Eye (tissue), 1 donor: ENCODE data around the gene RNF166.
A peak's percentile ranks its signal among the peaks of the same experiment; 100 is the strongest.

ENCODE experiments used
- DNase-seq: peaks from one replicate; pipeline ENCODE4 v3.0.0-alpha.2; 2015

The RNF166 gene

GRCh38 chr16:88739139-88739976 is 33.1 kb upstream of the RNF166 start:
- no peak for DNase-seq

- no peak for DNase-seq
Observed at GRCh38 chr16:88738151-88739084, 32.2 kb upstream of the RNF166 start.

- peak; percentile 79 for DNase-seq
Observed at GRCh38 chr16:88737298-88738150, 31.3 kb upstream of the RNF166 start.

- DNase-seq, result no peak
Observed at GRCh38 chr16:88736496-88736895, 30.3 kb upstream of the RNF166 start.

GRCh38 chr16:88736088-88736487 is 29.9 kb upstream of the RNF166 start:
- no peak for DNase-seq

- no peak for DNase-seq
Observed at GRCh38 chr16:88735616-88736015, 29.4 kb upstream of the RNF166 start.

- DNase-seq, result no peak
Observed at GRCh38 chr16:88735121-88735520, 28.9 kb upstream of the RNF166 start.

GRCh38 chr16:88734361-88734728 is 28.1 kb upstream of the RNF166 start:
- DNase-seq, result no peak

- no peak for DNase-seq
Observed at GRCh38 chr16:88733630-88734360, 27.6 kb upstream of the RNF166 start.

GRCh38 chr16:88732961-88733294 is 26.7 kb upstream of the RNF166 start:
- DNase-seq, result no peak

GRCh38 chr16:88732172-88732960 is 26.2 kb upstream of the RNF166 start:
- DNase-seq, result no peak

- DNase-seq, result no peak
Observed at GRCh38 chr16:88731699-88732098, 25.5 kb upstream of the RNF166 start.

GRCh38 chr16:88730632-88731607 is 24.7 kb upstream of the RNF166 start:
- peak; percentile 67 for DNase-seq

- DNase-seq, result peak; percentile 80
Observed at GRCh38 chr16:88727871-88728270, 21.7 kb upstream of the RNF166 start.

- DNase-seq, result no peak
Observed at GRCh38 chr16:88726981-88727380, 20.8 kb upstream of the RNF166 start.

GRCh38 chr16:88726408-88726749 is 20.2 kb upstream of the RNF166 start:
- no peak for DNase-seq

GRCh38 chr16:88725609-88726407 is 19.6 kb upstream of the RNF166 start:
- DNase-seq, result no peak

- DNase-seq, result no peak
Observed at GRCh38 chr16:88724855-88725555, 18.8 kb upstream of the RNF166 start.

- DNase-seq, result no peak
Observed at GRCh38 chr16:88723911-88724310, 17.7 kb upstream of the RNF166 start.
